ENCODE measurements around the gene TMC8. TPM values are rescaled to one million over a fixed set of nuclear protein-coding genes. Genes with fewer than 3 reads are reported as not detected.

The TMC8 gene
- total and polyA plus RNA-seq, 3 donors from 2014 or later = 3.5 to 9.3 (median 5.6) TPM

- no peak overlapping the region for H3K27ac ChIP-seq
- no peak for TF ChIP-seq POLR2A (IDR thresholded peaks at IDR 0.05)
- TF ChIP-seq CTCF (IDR thresholded peaks at IDR 0.05) = no peak
- intact Hi-C loops (cut with DNase I; ENCODE audit: low total_unique reads) = no loop called here
- no peak overlapping the region for H3K4me3 ChIP-seq
- no peak for DNase-seq
- no peaks in the 10 kb centered on the region for H3K36me3 ChIP-seq (ENCODE audit: low read depth, missing control alignments)
- 94% methylated on average over 5 of the region's 5 CpGs for WGBS, 2 donors
- H3K27me3 ChIP-seq = no peaks in the 10 kb centered on the region
- no peaks in the 10 kb centered on the region for H3K9me3 ChIP-seq
- peaks cover 18% of the 10 kb centered on the region for H3K4me1 ChIP-seq
Observed at GRCh38 chr17:78123258-78123929, 7.2 kb upstream of the TMC8 start.

- TF ChIP-seq POLR2A (IDR thresholded peaks at IDR 0.05) (no peak), CTCF (IDR thresholded peaks at IDR 0.05) (no peak)
- Histone ChIP-seq H3K9me3 (no peaks in the 10 kb centered on the region), H3K4me1 (peaks cover 24% of the 10 kb centered on the region), H3K4me3 (no peak overlapping the region), H3K27ac (no peak overlapping the region), H3K27me3 (no peaks in the 10 kb centered on the region), H3K36me3 (ENCODE audit: low read depth, missing control alignments) (no peaks in the 10 kb centered on the region)
- intact Hi-C loops (cut with DNase I; ENCODE audit: low total_unique reads) = no loop called here
- WGBS, 2 donors = 88 to 95% methylated on average over 19 to 30 of the region's 30 CpGs
- DNase-seq = no peak
Observed at GRCh38 chr17:78124081-78124835, 6.3 kb upstream of the TMC8 start.

GRCh38 chr17:78124836-78125137, 5.8 kb upstream of the TMC8 start:
- no peak for TF ChIP-seq POLR2A (IDR thresholded peaks at IDR 0.05)
- no peaks in the 10 kb centered on the region for H3K27me3 ChIP-seq
- no peak for DNase-seq
- H3K4me3 ChIP-seq = no peak overlapping the region
- peaks cover 25% of the 10 kb centered on the region for H3K4me1 ChIP-seq
- intact Hi-C loops (cut with DNase I; ENCODE audit: low total_unique reads) = no loop called here
- no peaks in the 10 kb centered on the region for H3K9me3 ChIP-seq
- H3K36me3 ChIP-seq (ENCODE audit: low read depth, missing control alignments) = no peaks in the 10 kb centered on the region
- 89 to 90% methylated on average over 7 to 9 of the region's 12 CpGs for WGBS, 2 donors
- H3K27ac ChIP-seq = no peak overlapping the region

GRCh38 chr17:78125138-78125913, 5.2 kb upstream of the TMC8 start:
- Histone ChIP-seq H3K27ac (no peak overlapping the region), H3K4me1 (peaks cover 25% of the 10 kb centered on the region), H3K4me3 (no peak overlapping the region), H3K27me3 (no peaks in the 10 kb centered on the region), H3K9me3 (no peaks in the 10 kb centered on the region), H3K36me3 (ENCODE audit: low read depth, missing control alignments) (no peaks in the 10 kb centered on the region)
- WGBS, 2 donors = 83 to 89% methylated on average over 16 to 36 of the region's 39 CpGs
- no peak for DNase-seq
- TF ChIP-seq CTCF (IDR thresholded peaks at IDR 0.05) (no peak), POLR2A (IDR thresholded peaks at IDR 0.05) (no peak)
- intact Hi-C loops (cut with DNase I; ENCODE audit: low total_unique reads) = no loop called here
